ENCODE data around the gene DHRS2. TPM values are rescaled to one million over a fixed set of nuclear protein-coding genes. Genes with fewer than 3 reads are reported as not detected.
"Not testable (repeated sequence)": the region's sequence is repeated elsewhere in the genome, so short reads cannot be mapped to it uniquely, and the experiment has no call there.

DHRS2 gene
- total RNA-seq, 1 donor from 2014 or later, result not detected

- DNase-seq (ENCODE audit: extremely low read depth, low read depth, low spot score), result peak; percentile 48
Observed at GRCh38 chr14:23631702-23632460, 4.3 kb upstream of the DHRS2 start.

GRCh38 chr14:23632461-23633159 is 3.6 kb upstream of the DHRS2 start:
- DNase-seq (ENCODE audit: extremely low read depth, low read depth, low spot score), result no peak

GRCh38 chr14:23633160-23633701 is 2.9 kb upstream of the DHRS2 start:
- DNase-seq (ENCODE audit: extremely low read depth, low read depth, low spot score), result no peak

- not testable (repeated sequence) for DNase-seq (ENCODE audit: extremely low read depth, low read depth, low spot score)
Observed at GRCh38 chr14:23634698-23635412, 1.3 kb upstream of the DHRS2 start.

- DNase-seq (ENCODE audit: extremely low read depth, low read depth, low spot score), result not testable (repeated sequence)
Observed at GRCh38 chr14:23637312-23637654, 1.1 kb downstream of the DHRS2 start.

- DNase-seq (ENCODE audit: extremely low read depth, low read depth, low spot score), result not testable (repeated sequence)
Observed at GRCh38 chr14:23637655-23638413, 1.7 kb downstream of the DHRS2 start.

GRCh38 chr14:23638414-23639047 is 2.4 kb downstream of the DHRS2 start:
- DNase-seq (ENCODE audit: extremely low read depth, low read depth, low spot score), result no peak

- no peak for DNase-seq (ENCODE audit: extremely low read depth, low read depth, low spot score)
Observed at GRCh38 chr14:23639048-23639890, 3.1 kb downstream of the DHRS2 start.

GRCh38 chr14:23639891-23640523 is 3.8 kb downstream of the DHRS2 start:
- no peak for DNase-seq (ENCODE audit: extremely low read depth, low read depth, low spot score)

GRCh38 chr14:23640524-23641141 is 4.5 kb downstream of the DHRS2 start:
- no peak for DNase-seq (ENCODE audit: extremely low read depth, low read depth, low spot score)

- DNase-seq (ENCODE audit: extremely low read depth, low read depth, low spot score), result no peak
Observed at GRCh38 chr14:23641180-23641914, 5.2 kb downstream of the DHRS2 start.

- no peak for DNase-seq (ENCODE audit: extremely low read depth, low read depth, low spot score)
Observed at GRCh38 chr14:23641915-23642588, 5.9 kb downstream of the DHRS2 start.

GRCh38 chr14:23643533-23644194 is 7.5 kb downstream of the DHRS2 start:
- DNase-seq (ENCODE audit: extremely low read depth, low read depth, low spot score), result no peak

GRCh38 chr14:23644195-23644918 is 8.2 kb downstream of the DHRS2 start:
- no peak for DNase-seq (ENCODE audit: extremely low read depth, low read depth, low spot score)

- DNase-seq (ENCODE audit: extremely low read depth, low read depth, low spot score), result no peak
Observed at GRCh38 chr14:23644919-23645336, 8.8 kb downstream of the DHRS2 start.

GRCh38 chr14:23645504-23645811 is 9.3 kb downstream of the DHRS2 start:
- no peak for DNase-seq (ENCODE audit: extremely low read depth, low read depth, low spot score)
